GM23248 (cell line): ENCODE measurements around the gene RAB39A.

Source experiments
- EZH2 ChIP-seq: fragments of 200-600 bp; sonication (generic); IDR thresholded peaks from 2 replicates; pipeline ENCODE4 v1.6.1; 2018; ENCODE audit warnings: antibody characterized with exemption, mild to moderate bottlenecking; ENCODE audit not compliant: insufficient read depth, poor library complexity, severe bottlenecking
- EZH2phosphoT487 ChIP-seq: fragments of 200-600 bp; sonication (generic); IDR thresholded peaks from 2 replicates; pipeline ENCODE4 v1.6.1; 2018; ENCODE audit warnings: antibody characterized with exemption, moderate library complexity, mild to moderate bottlenecking, low read depth; ENCODE audit not compliant: insufficient read depth

DNA sequence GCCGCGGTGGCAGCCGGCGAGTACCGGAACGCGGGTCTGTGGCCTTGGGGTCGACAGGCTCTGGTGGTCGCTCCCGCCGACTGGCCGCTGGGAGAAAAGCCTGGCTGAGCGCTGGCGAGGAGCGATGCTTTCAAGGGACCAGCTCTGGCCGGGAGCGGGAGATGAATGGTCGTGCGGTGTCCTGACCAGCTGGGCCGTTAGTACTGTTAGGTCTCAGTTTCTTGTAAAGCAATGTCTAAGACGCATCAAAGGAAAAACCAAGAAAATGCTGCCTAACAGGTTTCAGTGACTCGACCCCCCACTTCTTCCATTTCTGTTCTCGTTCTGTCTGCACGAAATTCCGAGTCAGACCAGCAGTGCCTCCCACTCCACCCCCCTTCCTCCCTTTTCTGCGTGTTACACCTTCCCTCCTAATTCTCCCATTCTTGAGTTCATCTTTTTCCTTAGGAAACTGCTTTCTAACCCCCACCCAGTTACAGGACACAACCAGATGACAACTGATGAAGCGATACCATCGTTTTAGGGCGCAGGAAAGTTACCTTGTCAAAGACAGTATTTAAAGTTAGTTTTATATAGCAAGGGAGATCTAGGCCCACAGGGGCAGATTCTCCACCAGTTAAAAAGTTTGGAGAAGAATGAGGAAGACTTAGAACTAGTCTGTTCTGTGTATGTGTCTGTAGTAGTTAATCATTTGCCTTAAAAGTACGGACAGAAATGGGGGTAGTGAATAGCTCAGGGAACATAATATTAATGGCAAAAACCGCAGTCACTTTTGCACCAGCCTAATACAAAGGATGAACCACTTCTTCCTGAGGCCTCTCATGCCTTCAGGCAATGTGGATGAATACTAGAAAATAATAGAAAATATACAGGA, 81.5 kb downstream of the RAB39A start:
- TF ChIP-seq EZH2phosphoT487 (no peak), EZH2 (no peak)
